B cell (primary cell): Measurements from ENCODE around the gene CCL25.

Experiments
- CTCF ChIP-seq: fragments of 200-600 bp; IDR thresholded peaks from one replicate; pipeline ENCODE4 v1.8.0; 2022; ENCODE audit warnings: antibody characterized with exemption, mild to moderate bottlenecking
- EZH2 ChIP-seq: IDR thresholded peaks from 2 replicates; pipeline ENCODE4 v1.6.1; 2012; ENCODE audit warnings: borderline replicate concordance, low read depth, mild to moderate bottlenecking, moderate library complexity, low read length; ENCODE audit not compliant: insufficient read depth, poor library complexity, severe bottlenecking

- TF ChIP-seq CTCF (no peak), EZH2 (no peak)
Observed at GRCh38 chr19:8004001-8004400, 48.6 kb upstream of the CCL25 start.
